Sigmoid colon (tissue), 7 donors: ENCODE results near the gene CEL. TPM values are rescaled to one million over a fixed set of nuclear protein-coding genes. Genes with fewer than 3 reads are reported as not detected.
A peak's percentile ranks its signal among the peaks of the same experiment; 100 is the strongest.

Source experiments
- DNase-seq: peaks from one replicate; pipeline ENCODE4 v3.0.0-alpha.2; 2019
- H3K27ac ChIP-seq, 4 donors: fragments of 200-600 bp; sonication (generic); one replicate each; pipeline ENCODE4 v1.5.1; 2016 to 2019; ENCODE audit warnings: mild to moderate bottlenecking in 1 of 4
- H3K27me3 ChIP-seq, 3 donors: fragments of 200-600 bp; sonication (generic); one replicate each; pipeline ENCODE4 v1.5.1; 2019; ENCODE audit warnings: mild to moderate bottlenecking in 1 of 3
- H3K36me3 ChIP-seq, 4 donors: fragments of 200-600 bp; sonication (generic); one replicate each; pipeline ENCODE4 v1.5.1; 2016 to 2019
- H3K4me1 ChIP-seq, 4 donors: fragments of 200-600 bp; sonication (generic); one replicate each; pipeline ENCODE4 v1.5.1; 2017 to 2019
- H3K4me3 ChIP-seq, 4 donors: fragments of 200-600 bp; sonication (generic); one replicate each; pipeline ENCODE4 v1.5.1; 2017 to 2019; ENCODE audit warnings: mild to moderate bottlenecking in 2 of 4, moderate library complexity in 1 of 4
- H3K9me3 ChIP-seq, 4 donors: fragments of 200-600 bp in 3 of 4; sonication (generic) in 3 of 4; one replicate each; pipeline versions ENCODE4 v1.5.1 to v1.6.1; 2013 to 2019
- CTCF ChIP-seq, 4 experiments: fragments of 450-650 bp in 3 of 4; fragments of 200-600 bp in 1 of 4; IDR thresholded peaks; one replicate each; pipeline ENCODE4 v1.5.1; 2016 to 2019; ENCODE audit warnings: antibody characterized with exemption in 4 of 4, mild to moderate bottlenecking in 3 of 4, moderate library complexity in 2 of 4
- EP300 ChIP-seq, 4 donors: sonication (generic); formaldehyde crosslinking; IDR thresholded peaks; one replicate each; pipeline ENCODE4 v1.6.1; 2017; ENCODE audit warnings: antibody characterized with exemption in 4 of 4
- POLR2A ChIP-seq, 2 donors: fragments of 450-650 bp; IDR thresholded peaks; one replicate each; pipeline ENCODE4 v1.6.1; 2016; ENCODE audit warnings: antibody characterized with exemption in 2 of 2, mild to moderate bottlenecking in 2 of 2, moderate library complexity in 2 of 2
- POLR2AphosphoS5 ChIP-seq, 4 donors: sonication (generic); formaldehyde crosslinking; IDR thresholded peaks; one replicate each; pipeline ENCODE4 v1.6.1; 2017; ENCODE audit warnings: antibody characterized with exemption in 4 of 4
- WGBS, 2 donors: extraction: QIAGEN DNeasy Blood & Tissue Kit; methylation state at CpG; one replicate each; pipeline ENCODE4 v1.1.7; 2013; 5-methylcytosine and 5-hydroxymethylcytosine counted together
- intact Hi-C: fragments of 100-400 bp; cut with DNase I; formaldehyde crosslinking; loops from one replicate; pipeline ENCODE4 v1.15.1; 2023
- polyA plus RNA-seq, 3 donors: library from polyadenylated mRNA; stranded (reverse); fragments of 200-250 nt; gene quantifications; one replicate each; pipeline ENCODE4 v1.2.3, GENCODE V29; 2013
- total RNA-seq, 4 donors: library from RNA; depleted of rRNA; stranded (reverse); fragments of >200 nt; gene quantifications; one replicate each; pipeline ENCODE4 v1.1.0, GENCODE V29; 2016
- donor health status: healthy with polysubstance abuse.
- donor health status: Bipolar disorder and iron deficiency.
- donor health status: healthy.

CEL gene
- total and polyA plus RNA-seq, 7 donors, result 0.36 to 4.8 (median 1.0) TPM; not detected in 2

DNA sequence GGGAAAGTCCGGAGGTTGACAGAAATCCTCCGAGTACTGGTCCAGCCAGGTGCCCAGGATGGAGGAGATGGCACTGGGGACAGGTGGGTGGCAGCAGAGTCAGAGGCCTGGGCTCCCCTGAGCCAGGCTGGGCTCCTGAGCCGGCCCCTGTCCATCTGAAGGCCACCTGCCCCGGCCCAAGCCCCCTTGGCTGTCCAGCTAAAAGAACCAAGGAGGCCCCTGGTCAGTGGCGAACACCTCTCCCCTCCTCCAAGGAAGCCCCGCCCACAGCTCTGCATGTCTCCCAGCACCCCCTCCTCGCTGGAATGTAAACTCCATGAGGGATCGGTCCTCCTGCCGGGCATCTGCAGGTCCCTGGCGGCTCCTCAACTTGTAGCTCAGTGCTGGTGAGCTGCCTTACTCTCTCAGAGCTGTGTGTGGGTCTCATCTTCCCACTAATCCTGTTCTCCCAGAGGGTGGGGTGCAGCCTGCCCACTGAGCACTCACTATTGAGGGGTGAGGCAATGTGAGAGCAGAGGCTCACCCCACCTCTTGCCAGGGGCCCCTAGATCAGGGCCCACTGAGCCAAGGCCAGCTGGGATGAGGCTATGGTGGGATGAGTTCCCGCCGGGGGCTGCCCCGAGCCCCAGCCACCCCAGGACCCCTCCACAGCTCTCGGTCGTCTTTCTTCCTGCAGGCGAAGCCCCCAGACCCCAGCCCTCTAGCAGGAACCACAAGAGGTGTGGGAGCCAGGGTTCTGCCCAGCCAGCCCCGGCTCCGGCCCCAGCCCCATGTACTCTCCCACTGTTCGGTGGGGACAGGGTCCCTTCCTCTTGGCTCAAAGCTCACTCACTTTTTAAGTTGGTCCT lies 47.2 kb downstream of the CEL start:
- no peak overlapping the region for H3K27ac ChIP-seq
- intact Hi-C loops, result no loop called here
- TF ChIP-seq POLR2A (IDR thresholded peaks at IDR 0.05), result no peak
- TF ChIP-seq POLR2AphosphoS5 (IDR thresholded peaks at IDR 0.05), result no peak
- no peak for TF ChIP-seq CTCF (IDR thresholded peaks at IDR 0.05)
- TF ChIP-seq EP300 (IDR thresholded peaks at IDR 0.05), result no peak
- peak; percentile 61 for DNase-seq
- no peaks in the 10 kb centered on the region for H3K9me3 ChIP-seq
- WGBS, 2 donors, result 96 to 97% methylated on average over 19 of the region's 19 CpGs
- no peaks in the 10 kb centered on the region for H3K27me3 ChIP-seq
- H3K36me3 ChIP-seq, result peaks cover 37 to 79% (median 58%) of the 10 kb centered on the region in 4 donors
- H3K4me3 ChIP-seq, result no peak overlapping the region
- peaks cover 0 to 23% (median 20%) of the 10 kb centered on the region in 4 donors for H3K4me1 ChIP-seq

DNA sequence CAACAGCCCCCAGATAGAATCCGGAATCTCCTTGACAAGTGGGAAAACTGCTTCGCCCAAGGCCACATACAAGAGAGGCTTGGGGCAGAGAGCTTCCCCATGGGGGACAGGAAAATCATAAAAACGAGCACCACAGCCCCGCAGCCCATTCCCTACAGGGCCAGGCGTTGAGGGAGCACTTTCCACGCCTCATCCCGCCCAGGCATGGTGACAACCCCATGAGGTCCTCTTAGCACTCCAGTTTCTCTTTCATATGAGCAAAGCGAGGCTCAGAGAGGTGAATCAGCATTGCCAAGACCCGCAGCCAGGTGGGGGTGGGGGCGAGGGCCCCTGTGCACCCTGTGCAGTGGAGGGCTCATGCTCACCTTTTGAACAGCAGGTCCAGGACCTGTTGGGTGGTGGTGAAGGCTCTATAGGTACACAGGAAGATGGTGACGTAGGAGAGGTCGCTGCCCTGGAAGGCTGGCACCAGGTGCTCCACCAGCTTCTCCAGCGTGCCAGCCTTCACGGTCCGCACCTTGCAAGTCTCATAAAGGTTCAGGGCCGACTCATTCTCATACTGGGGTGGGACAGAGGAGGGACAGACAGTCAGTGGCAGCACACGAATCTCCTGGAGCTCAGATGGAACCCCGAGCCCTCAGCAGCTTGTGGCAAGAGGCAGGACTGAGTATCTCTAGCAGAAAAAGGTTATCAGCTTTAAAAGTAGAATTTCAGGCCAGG lies 48.3 kb downstream of the CEL start:
- Histone ChIP-seq H3K4me1 (peaks cover 0 to 34% (median 30%) of the 10 kb centered on the region in 4 donors), H3K27me3 (no peaks in the 10 kb centered on the region), H3K27ac (no peak overlapping the region), H3K36me3 (peaks cover 33 to 68% (median 49%) of the 10 kb centered on the region in 4 donors), H3K4me3 (no peak overlapping the region), H3K9me3 (no peaks in the 10 kb centered on the region)
- intact Hi-C loops, result no loop called here
- peak; percentile 48 for DNase-seq
- 92 to 95% methylated on average over 18 of the region's 18 CpGs for WGBS, 2 donors
- TF ChIP-seq CTCF (IDR thresholded peaks at IDR 0.05) (no peak), EP300 (IDR thresholded peaks at IDR 0.05) (no peak), POLR2AphosphoS5 (IDR thresholded peaks at IDR 0.05) (no peak)

GRCh38 chr9:133111808-133112662 lies 50.3 kb downstream of the CEL start:
- 84 to 91% methylated on average over 30 of the region's 30 CpGs for WGBS, 2 donors
- Histone ChIP-seq H3K27me3 (no peaks in the 10 kb centered on the region), H3K4me3 (no peak overlapping the region), H3K9me3 (no peaks in the 10 kb centered on the region), H3K27ac (peak overlapping the region; percentile 72 to 94 (median 82)), H3K4me1 (peaks cover 0 to 52% (median 50%) of the 10 kb centered on the region in 4 donors), H3K36me3 (peaks cover 22 to 50% (median 37%) of the 10 kb centered on the region in 4 donors)
- intact Hi-C loops, result no loop called here
- TF ChIP-seq POLR2AphosphoS5 (IDR thresholded peaks at IDR 0.05), result no peak
- TF ChIP-seq EP300 (IDR thresholded peaks at IDR 0.05), result no peak
- no peak for TF ChIP-seq CTCF (IDR thresholded peaks at IDR 0.05)
- no peak for TF ChIP-seq POLR2A (IDR thresholded peaks at IDR 0.05)
- DNase-seq, result peak; percentile 70

DNA sequence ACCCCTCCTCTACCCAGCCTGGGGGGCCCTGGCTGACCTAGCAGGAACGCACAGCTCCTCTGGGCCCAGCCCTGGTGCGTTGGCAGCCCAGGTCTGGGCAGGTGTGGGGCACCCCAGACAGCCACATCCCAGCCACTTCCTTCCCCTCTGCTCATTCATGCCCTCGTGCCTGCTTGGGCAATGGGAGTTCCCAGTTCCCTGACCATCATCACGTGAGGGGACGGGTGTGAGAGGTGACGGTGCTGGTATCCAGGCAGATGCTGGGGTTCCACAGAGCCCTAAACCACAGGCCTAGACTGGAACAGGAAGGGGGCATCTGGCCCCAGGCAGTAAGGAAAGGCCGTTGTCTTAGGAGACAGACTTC lies 50.9 kb downstream of the CEL start:
- DNase-seq, result peak; percentile 83
- intact Hi-C loops, result no loop called here
- TF ChIP-seq CTCF (IDR thresholded peaks at IDR 0.05) (no peak), EP300 (IDR thresholded peaks at IDR 0.05) (peak in 1 of 4 donors; percentile 50), POLR2AphosphoS5 (IDR thresholded peaks at IDR 0.05) (peak in 2 of 4 donors; percentile 10 to 70), POLR2A (IDR thresholded peaks at IDR 0.05) (no peak)
- Histone ChIP-seq H3K36me3 (peaks cover 16 to 44% (median 31%) of the 10 kb centered on the region in 4 donors), H3K4me3 (no peak overlapping the region), H3K4me1 (peaks cover 0 to 58% (median 56%) of the 10 kb centered on the region in 4 donors), H3K9me3 (no peaks in the 10 kb centered on the region), H3K27me3 (no peaks in the 10 kb centered on the region), H3K27ac (peak overlapping the region; percentile 72 to 94 (median 82))
- 54 to 79% methylated on average over 7 of the region's 7 CpGs for WGBS, 2 donors
